Fibroblast of lung (primary cell): ENCODE data around the gene NXPE3. TPM values are rescaled to one million over a fixed set of nuclear protein-coding genes. Genes with fewer than 3 reads are reported as not detected.

Source experiments
- DNase-seq, 2 donors: peaks; one replicate each; pipeline versions ENCODE4 v3.0.0 to v3.0.0-alpha.2; 2010; ENCODE audit warnings: low read depth in 2 of 2
- H2AFZ ChIP-seq: 2 replicates; pipeline ENCODE4 v1.5.1; 2012; ENCODE audit warnings: low read length, control low read depth, inconsistent platforms
- H3K27ac ChIP-seq: 2 replicates; pipeline ENCODE4 v1.5.1; 2011; ENCODE audit warnings: low read length, control low read depth; ENCODE audit not compliant: insufficient read depth
- H3K27me3 ChIP-seq: 2 replicates; pipeline ENCODE4 v1.5.1; 2011; ENCODE audit warnings: mild to moderate bottlenecking, low read length; ENCODE audit not compliant: control insufficient read depth, insufficient read depth
- H3K36me3 ChIP-seq: 2 replicates; pipeline ENCODE4 v1.5.1; 2011; ENCODE audit warnings: low read length; ENCODE audit not compliant: control insufficient read depth, insufficient read depth
- H3K4me1 ChIP-seq: 2 replicates; pipeline ENCODE4 v1.5.1; 2011; ENCODE audit warnings: low read length; ENCODE audit not compliant: control insufficient read depth, insufficient read depth; ENCODE audit errors: extremely low read depth
- H3K4me2 ChIP-seq: 2 replicates; pipeline ENCODE4 v1.5.1; 2011; ENCODE audit warnings: low read length, control low read depth; ENCODE audit not compliant: insufficient read depth; ENCODE audit errors: extremely low read depth
- H3K4me3 ChIP-seq, 4 experiments: fragments of 200-600 bp in 1 of 4; sonication (generic) in 1 of 4; replicated peaks in 1 of 4; 2 replicates each; pipeline ENCODE4 v1.5.1; 2011 to 2016; ENCODE audit warnings: low read length in 4 of 4, low read depth in 3 of 4, mild to moderate bottlenecking in 3 of 4, control low read depth in 2 of 4, inconsistent platforms in 1 of 4, mixed read lengths in 1 of 4; ENCODE audit not compliant: insufficient read depth in 1 of 4; ENCODE audit errors: control extremely low read depth in 1 of 4
- H3K79me2 ChIP-seq: 2 replicates; pipeline ENCODE4 v1.5.1; 2012; ENCODE audit warnings: mild to moderate bottlenecking, low read length, inconsistent platforms; ENCODE audit not compliant: control insufficient read depth, insufficient read depth
- H3K9ac ChIP-seq: 2 replicates; pipeline ENCODE4 v1.5.1; 2011; ENCODE audit warnings: mild to moderate bottlenecking, low read length, control low read depth; ENCODE audit not compliant: insufficient read depth
- H3K9me3 ChIP-seq: 2 replicates; pipeline ENCODE4 v1.5.1; 2012; ENCODE audit warnings: low read depth, low read length; ENCODE audit not compliant: control insufficient read depth, insufficient read depth
- H4K20me1 ChIP-seq: 2 replicates; pipeline ENCODE4 v1.5.1; 2011; ENCODE audit warnings: low read length; ENCODE audit not compliant: control insufficient read depth, insufficient read depth; ENCODE audit errors: extremely low read depth
- EZH2 ChIP-seq: IDR thresholded peaks from 2 replicates; pipeline ENCODE4 v1.5.1; 2012; ENCODE audit warnings: low read length, control low read depth, mild to moderate bottlenecking; ENCODE audit errors: missing control alignments
- polyA plus RNA-seq, 2 donors: library from polyadenylated mRNA; depleted of rRNA in 1 of 2; stranded (reverse) in 1 of 2; unstranded in 1 of 2; fragments of >200 nt; gene quantifications; 2 replicates each; pipeline ENCODE4 v1.2.1, GENCODE V29; 2011 to 2012; ENCODE audit warnings: missing spikeins in 1 of 2
- total RNA-seq: library from RNA; depleted of rRNA; stranded (reverse); fragments of >200 nt; gene quantifications from 2 replicates; pipeline ENCODE4 v1.2.1, GENCODE V29; 2014
- TF ChIP-seq, protein P1 (sequence below), 2 donors: IDR thresholded peaks in 1 of 2; conservative IDR thresholded peaks in 1 of 2; 1 replicate in 1 of 2; 2 replicates in 1 of 2; pipeline ENCODE4 v1.5.1; 2011 to 2012; ENCODE audit warnings: low read length in 2 of 2, control low read depth in 1 of 2, inconsistent platforms in 1 of 2, low read depth in 1 of 2, mild to moderate bottlenecking in 1 of 2

NXPE3 gene
- total and polyA plus RNA-seq, 2 donors (not counting 1 experiment from before 2014, with no cell fraction given), result 26.9 to 27.9 TPM

DNA sequence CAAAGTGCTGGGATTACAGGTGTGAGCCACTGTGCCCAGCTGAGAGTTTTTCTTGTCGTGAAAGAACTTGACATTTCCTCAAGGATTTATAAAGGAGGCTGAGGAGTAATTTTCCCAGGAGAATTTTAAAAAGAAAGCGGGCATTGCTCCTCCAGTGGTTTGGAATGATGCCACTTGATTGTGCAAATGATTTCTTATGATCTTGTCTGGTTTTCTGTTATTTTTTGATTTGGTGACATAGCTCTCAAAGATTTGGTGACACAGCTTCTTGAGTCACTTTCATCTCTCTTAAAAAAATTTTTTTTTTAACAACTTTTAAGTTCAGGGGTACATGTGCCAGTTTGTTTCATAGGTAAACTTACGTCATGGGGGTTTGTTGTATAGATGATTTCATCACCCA, 45.7 kb downstream of the NXPE3 start:
- no peaks in the 10 kb centered on the region for H4K20me1 ChIP-seq
- no peak overlapping the region for H3K9ac ChIP-seq
- H3K4me3 ChIP-seq, result no peak overlapping the region
- H3K36me3 ChIP-seq, result peaks cover 2% of the 10 kb centered on the region
- no peaks in the 10 kb centered on the region for H3K79me2 ChIP-seq
- no peak overlapping the region for H3K27ac ChIP-seq
- TF ChIP-seq EZH2, result no peak
- TF ChIP-seq, protein P1, sequence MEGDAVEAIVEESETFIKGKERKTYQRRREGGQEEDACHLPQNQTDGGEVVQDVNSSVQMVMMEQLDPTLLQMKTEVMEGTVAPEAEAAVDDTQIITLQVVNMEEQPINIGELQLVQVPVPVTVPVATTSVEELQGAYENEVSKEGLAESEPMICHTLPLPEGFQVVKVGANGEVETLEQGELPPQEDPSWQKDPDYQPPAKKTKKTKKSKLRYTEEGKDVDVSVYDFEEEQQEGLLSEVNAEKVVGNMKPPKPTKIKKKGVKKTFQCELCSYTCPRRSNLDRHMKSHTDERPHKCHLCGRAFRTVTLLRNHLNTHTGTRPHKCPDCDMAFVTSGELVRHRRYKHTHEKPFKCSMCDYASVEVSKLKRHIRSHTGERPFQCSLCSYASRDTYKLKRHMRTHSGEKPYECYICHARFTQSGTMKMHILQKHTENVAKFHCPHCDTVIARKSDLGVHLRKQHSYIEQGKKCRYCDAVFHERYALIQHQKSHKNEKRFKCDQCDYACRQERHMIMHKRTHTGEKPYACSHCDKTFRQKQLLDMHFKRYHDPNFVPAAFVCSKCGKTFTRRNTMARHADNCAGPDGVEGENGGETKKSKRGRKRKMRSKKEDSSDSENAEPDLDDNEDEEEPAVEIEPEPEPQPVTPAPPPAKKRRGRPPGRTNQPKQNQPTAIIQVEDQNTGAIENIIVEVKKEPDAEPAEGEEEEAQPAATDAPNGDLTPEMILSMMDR (conservative IDR thresholded peaks at IDR 0.05 in 1 of 2, IDR thresholded peaks at IDR 0.05 in 1 of 2; ENCODE audit: low read depth in 1 of 2, low read length in 2 of 2), result no peak
- no peak overlapping the region for H3K4me2 ChIP-seq
- DNase-seq, result peak in 1 of 2 donors; percentile 39
- no peak overlapping the region for H2AFZ ChIP-seq
- H3K9me3 ChIP-seq, result no peaks in the 10 kb centered on the region
- peaks cover 4% of the 10 kb centered on the region for H3K4me1 ChIP-seq
- H3K27me3 ChIP-seq, result no peaks in the 10 kb centered on the region

DNA sequence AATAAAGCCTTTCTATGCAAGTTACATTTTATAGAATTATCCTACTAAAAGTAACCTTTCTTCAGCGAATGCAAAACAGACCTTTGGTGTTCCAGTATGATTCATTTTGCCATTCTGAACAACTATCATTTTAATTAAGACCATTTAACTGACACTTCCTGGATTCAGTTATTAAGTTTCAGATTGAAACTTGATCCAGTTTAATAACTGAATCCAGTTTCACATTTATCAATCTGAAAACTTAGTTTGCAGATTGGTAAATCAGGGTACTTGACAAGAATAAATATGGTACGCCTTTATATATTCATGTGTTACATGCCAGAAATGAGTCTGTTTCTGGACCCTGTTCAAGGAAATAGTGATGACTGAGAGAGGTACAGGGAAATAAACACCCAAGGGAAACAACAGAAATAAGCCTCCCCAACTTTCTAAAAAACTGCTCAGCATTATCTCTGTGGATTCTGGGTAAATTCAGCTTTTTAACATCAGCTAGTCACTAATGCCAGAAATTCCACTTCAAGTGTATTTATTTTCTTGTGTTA, 47.0 kb downstream of the NXPE3 start:
- peak; percentile 24 to 35 for DNase-seq
- H3K27me3 ChIP-seq, result no peaks in the 10 kb centered on the region
- H3K4me1 ChIP-seq, result peaks cover 4% of the 10 kb centered on the region
- H3K4me2 ChIP-seq, result no peak overlapping the region
- no peak overlapping the region for H3K27ac ChIP-seq
- H3K9ac ChIP-seq, result no peak overlapping the region
- H3K36me3 ChIP-seq, result peaks cover 2% of the 10 kb centered on the region
- no peaks in the 10 kb centered on the region for H3K9me3 ChIP-seq
- no peak overlapping the region for H2AFZ ChIP-seq
- TF ChIP-seq, protein P1 (conservative IDR thresholded peaks at IDR 0.05 in 1 of 2, IDR thresholded peaks at IDR 0.05 in 1 of 2; ENCODE audit: low read depth in 1 of 2, low read length in 2 of 2), result no peak
- TF ChIP-seq EZH2, result no peak
- no peak overlapping the region for H3K4me3 ChIP-seq
- H4K20me1 ChIP-seq, result no peaks in the 10 kb centered on the region
- H3K79me2 ChIP-seq, result no peaks in the 10 kb centered on the region

DNA sequence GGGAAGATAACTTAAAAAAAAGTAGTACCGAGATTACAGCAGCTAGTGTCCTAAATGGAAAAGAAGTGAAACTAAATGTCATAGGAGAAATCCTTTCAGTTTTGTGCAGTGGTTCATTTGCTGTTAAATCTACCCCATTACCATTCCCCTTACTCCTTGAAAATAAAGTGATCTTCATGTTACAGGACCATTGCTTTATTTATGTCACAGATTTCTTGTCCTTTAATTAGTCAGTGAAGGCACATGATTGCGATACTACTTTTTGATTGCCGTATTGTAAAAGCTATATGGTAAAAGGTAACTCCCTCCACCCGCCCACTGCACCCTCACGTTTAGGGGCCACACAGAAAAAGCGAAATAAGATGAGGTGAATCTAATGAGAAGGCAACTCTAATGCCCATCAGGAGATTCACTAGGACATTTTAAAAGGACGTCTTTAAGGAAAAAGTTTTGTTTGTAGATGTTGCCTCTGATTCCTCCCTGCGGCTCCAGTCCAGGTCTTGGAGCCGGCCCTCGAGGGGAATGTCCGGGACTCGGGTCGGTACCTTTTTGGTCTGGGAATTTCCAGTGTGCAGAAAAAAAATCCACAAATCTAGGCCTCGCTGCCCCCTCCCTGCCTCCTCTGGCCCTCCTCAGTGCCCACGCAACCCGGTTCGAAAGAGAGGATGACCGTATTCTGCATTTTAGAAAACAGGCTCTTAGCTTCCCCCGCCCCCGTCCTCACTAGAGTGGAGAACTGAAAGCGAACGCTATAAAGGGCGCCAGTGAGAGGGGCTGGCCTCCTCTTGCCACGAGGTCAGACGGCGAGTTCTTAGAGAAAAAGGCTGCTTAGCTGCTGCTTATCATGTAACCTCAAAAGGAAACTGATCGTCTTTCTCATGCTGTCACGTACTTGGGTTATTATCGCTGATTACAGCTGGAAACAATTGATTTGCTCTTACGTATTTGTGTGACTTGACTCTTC, 48.5 kb downstream of the NXPE3 start:
- Histone ChIP-seq H3K4me2 (peak overlapping the region; percentile 97), H3K9me3 (no peaks in the 10 kb centered on the region), H3K4me1 (peaks cover 4% of the 10 kb centered on the region), H2AFZ (peak overlapping the region; percentile 89), H4K20me1 (no peaks in the 10 kb centered on the region), H3K4me3 (peak overlapping the region; percentile 56 to 72 (median 62)), H3K36me3 (no peaks in the 10 kb centered on the region), H3K27me3 (no peaks in the 10 kb centered on the region), H3K9ac (peak overlapping the region; percentile 54), H3K79me2 (no peaks in the 10 kb centered on the region), H3K27ac (peak overlapping the region; percentile 75)
- DNase-seq, result peak; percentile 74 to 87
- no peak for TF ChIP-seq EZH2
- TF ChIP-seq, protein P1 (conservative IDR thresholded peaks at IDR 0.05 in 1 of 2, IDR thresholded peaks at IDR 0.05 in 1 of 2; ENCODE audit: low read depth in 1 of 2, low read length in 2 of 2), result no peak
